ENCODE measurements around the gene OR52B4.

DNA sequence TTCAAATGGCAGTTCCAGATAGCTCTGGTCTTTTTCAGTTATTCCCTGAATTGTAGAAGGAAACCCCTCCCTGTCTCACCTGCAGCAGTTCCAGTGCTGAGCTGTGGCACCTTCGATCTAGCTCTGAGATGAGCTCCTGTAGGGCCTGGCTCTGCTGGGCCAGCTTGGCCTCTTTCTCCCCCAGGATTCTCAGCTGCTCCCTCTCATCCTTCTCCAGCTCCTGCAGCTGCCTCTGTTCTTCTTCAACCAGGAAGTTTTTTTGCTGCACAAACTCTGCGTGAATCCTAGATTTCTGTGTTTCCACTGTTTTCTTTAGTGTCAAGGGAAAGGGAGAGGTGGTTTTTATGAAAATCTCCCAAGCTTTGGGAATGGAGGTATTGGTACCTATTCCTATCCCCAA lies 20.0 kb upstream of the OR52B4 start:
- TF ChIP-seq, protein P1, sequence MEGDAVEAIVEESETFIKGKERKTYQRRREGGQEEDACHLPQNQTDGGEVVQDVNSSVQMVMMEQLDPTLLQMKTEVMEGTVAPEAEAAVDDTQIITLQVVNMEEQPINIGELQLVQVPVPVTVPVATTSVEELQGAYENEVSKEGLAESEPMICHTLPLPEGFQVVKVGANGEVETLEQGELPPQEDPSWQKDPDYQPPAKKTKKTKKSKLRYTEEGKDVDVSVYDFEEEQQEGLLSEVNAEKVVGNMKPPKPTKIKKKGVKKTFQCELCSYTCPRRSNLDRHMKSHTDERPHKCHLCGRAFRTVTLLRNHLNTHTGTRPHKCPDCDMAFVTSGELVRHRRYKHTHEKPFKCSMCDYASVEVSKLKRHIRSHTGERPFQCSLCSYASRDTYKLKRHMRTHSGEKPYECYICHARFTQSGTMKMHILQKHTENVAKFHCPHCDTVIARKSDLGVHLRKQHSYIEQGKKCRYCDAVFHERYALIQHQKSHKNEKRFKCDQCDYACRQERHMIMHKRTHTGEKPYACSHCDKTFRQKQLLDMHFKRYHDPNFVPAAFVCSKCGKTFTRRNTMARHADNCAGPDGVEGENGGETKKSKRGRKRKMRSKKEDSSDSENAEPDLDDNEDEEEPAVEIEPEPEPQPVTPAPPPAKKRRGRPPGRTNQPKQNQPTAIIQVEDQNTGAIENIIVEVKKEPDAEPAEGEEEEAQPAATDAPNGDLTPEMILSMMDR (IDR thresholded peaks at IDR 0.05): no peak
- no peak for TF ChIP-seq POLR2A (IDR thresholded peaks at IDR 0.05)
